ENCODE measurements around the gene JAZF1.

The JAZF1 gene

GRCh38 chr7:27795977-27796376 is 384.6 kb downstream of the JAZF1 start:
- DNase-seq: no peak

GRCh38 chr7:27793780-27794179 is 386.8 kb downstream of the JAZF1 start:
- no peak for DNase-seq

- no peak for DNase-seq
These were observed 392.2 kb downstream of the JAZF1 start for GRCh38 chr7:27788437-27788836.

DNA sequence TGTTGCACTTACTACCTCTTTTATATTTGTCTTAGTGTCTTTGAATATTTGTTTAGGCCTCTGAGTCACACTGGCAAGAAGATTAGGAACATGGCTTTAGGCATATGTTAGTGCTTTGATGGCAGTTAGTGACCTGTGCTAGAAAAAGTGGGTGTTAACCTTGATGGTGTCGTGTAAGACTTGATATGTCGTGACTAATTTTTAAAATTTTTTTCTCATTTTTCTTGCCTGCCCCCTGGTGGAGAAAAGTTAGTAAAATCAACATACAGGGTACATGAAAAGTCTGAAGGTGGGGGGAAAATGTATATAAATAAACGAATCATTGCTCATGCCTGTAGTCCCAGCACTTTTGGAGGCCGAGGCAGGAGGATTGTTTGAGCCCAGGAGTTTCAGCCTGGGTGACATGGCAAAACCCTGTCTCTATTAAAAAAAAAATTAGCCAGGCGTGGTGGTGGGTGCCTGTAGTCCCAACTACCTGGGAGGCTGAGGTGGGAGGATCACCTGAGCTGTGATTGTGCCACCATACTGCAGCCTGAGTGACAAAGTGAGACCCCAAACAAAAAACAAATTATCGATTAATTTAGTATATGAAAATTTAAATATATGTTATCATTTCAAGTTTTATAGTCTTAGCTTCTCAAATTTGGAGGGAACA is 396.1 kb downstream of the JAZF1 start:
- peak; percentile 13 for DNase-seq

DNA sequence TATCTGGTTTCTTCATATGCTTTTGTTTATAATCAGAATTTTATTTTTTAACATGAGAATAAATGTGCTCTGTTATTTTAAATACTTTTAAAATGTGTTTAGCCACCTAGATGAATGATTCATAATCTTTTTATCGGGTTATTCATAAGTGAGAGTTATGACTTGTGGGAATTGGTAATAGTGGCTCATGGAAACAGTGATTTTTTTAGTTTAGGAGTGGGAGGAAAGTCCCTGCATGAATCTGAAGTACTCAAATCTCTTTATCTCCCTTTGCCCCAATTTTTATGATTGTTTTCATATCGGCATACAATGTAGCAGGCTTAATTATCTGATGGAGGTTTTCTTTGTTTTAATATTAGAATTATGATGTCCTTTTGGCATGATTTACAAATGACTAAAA is 397.7 kb downstream of the JAZF1 start:
- no peak for DNase-seq

- no peak for DNase-seq
These were observed 399.4 kb downstream of the JAZF1 start for GRCh38 chr7:27781188-27781587.

Measured in NCI-H524 treated with DMSO at 0.1 percent for 48 hours (cell line).